Sigmoid colon (tissue), 4 donors: ENCODE results near the gene CAB39L.

Experiments
- POLR2A ChIP-seq, 2 donors: fragments of 450-650 bp; IDR thresholded peaks; one replicate each; pipeline ENCODE4 v1.6.1; 2016; ENCODE audit warnings: antibody characterized with exemption in 2 of 2, mild to moderate bottlenecking in 2 of 2, moderate library complexity in 2 of 2
- POLR2AphosphoS5 ChIP-seq, 4 donors: sonication (generic); formaldehyde crosslinking; IDR thresholded peaks; one replicate each; pipeline ENCODE4 v1.6.1; 2017; ENCODE audit warnings: antibody characterized with exemption in 4 of 4
- TF ChIP-seq, protein P1 (sequence below), 4 experiments: fragments of 450-650 bp in 3 of 4; fragments of 200-600 bp in 1 of 4; IDR thresholded peaks; one replicate each; pipeline ENCODE4 v1.5.1; 2016 to 2019; ENCODE audit warnings: antibody characterized with exemption in 4 of 4, mild to moderate bottlenecking in 3 of 4, moderate library complexity in 2 of 4

DNA sequence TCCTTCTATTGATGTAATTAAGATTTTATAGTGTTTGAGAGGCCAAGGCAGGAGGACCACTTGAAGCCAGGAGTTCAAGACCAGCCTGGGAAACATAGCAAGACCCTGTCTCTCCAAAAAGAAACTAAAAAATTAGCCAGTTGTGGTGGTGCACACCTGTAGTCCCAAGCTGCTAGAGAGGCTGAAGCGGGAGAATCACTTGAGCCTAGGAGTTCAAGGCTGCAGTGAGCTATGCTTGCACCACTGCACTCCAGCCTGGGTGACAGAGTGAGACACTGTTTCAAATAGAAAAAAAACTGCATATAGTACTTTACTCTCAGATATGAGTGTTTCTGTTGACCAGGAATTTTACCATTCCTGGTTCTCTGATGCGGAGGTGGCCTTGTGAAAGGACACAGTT, 147.2 kb downstream of the CAB39L start:
- TF ChIP-seq POLR2A (IDR thresholded peaks at IDR 0.05) (no peak), POLR2AphosphoS5 (IDR thresholded peaks at IDR 0.05) (no peak)
- TF ChIP-seq, protein P1, sequence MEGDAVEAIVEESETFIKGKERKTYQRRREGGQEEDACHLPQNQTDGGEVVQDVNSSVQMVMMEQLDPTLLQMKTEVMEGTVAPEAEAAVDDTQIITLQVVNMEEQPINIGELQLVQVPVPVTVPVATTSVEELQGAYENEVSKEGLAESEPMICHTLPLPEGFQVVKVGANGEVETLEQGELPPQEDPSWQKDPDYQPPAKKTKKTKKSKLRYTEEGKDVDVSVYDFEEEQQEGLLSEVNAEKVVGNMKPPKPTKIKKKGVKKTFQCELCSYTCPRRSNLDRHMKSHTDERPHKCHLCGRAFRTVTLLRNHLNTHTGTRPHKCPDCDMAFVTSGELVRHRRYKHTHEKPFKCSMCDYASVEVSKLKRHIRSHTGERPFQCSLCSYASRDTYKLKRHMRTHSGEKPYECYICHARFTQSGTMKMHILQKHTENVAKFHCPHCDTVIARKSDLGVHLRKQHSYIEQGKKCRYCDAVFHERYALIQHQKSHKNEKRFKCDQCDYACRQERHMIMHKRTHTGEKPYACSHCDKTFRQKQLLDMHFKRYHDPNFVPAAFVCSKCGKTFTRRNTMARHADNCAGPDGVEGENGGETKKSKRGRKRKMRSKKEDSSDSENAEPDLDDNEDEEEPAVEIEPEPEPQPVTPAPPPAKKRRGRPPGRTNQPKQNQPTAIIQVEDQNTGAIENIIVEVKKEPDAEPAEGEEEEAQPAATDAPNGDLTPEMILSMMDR (IDR thresholded peaks at IDR 0.05) = no peak
